Measurements from ENCODE around the gene WWTR1. TPM values are rescaled to one million over a fixed set of nuclear protein-coding genes. Genes with fewer than 3 reads are reported as not detected.

The WWTR1 gene
- total and polyA plus RNA-seq, 2 of the 4 experiments (the other 2 are of a cell fraction), result 38.9 to 65.3 TPM

DNA sequence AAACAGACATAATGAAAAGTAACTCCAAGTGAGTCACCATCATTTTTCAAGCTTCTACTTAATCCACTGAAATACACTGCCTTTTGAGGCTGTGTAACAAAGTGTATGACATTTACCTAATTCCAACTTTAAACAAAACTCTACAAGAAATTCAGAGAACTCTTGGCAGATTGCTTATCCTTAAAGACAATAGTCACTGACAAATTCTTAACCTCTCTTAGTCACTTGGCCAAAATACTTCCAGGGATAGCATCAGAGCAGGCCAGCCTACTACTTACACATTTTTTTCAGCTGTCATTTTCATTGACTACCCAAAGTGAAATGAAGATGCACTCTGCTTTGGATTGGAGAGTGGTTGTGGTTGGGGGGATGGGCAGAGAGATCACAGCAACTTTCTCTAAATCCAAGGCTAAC is 3.6 kb downstream of the WWTR1 start:
- H4K20me1 ChIP-seq (ENCODE audit: insufficient read depth, low read length), result peaks cover 64% of the 10 kb centered on the region
- peaks cover 23% of the 10 kb centered on the region for H3K36me3 ChIP-seq (ENCODE audit: control insufficient read depth, insufficient read depth, low read length)
- dilution Hi-C loops (cut with HindIII; ENCODE audit: low sequenced_read_pairs, unreplicated experiment) (no loop called here), intact Hi-C loops (cut with micrococcal nuclease) (no loop called here), in situ Hi-C loops (cut with MboI; ENCODE audit: low sequenced_read_pairs) (no loop called here)
- H4K91ac ChIP-seq (ENCODE audit: insufficient read depth, low read depth, low read length), result no peak overlapping the region
- ChIA-PET POLR2A (ENCODE audit: unreplicated experiment) (no interaction called here), CTCF (interaction anchor here (0.6 kb wide), 2 partner anchors 85 to 88 kb away, joined by 5 to 9 read pairs; no protein-coding TSS in a partner anchor)
- no peak overlapping the region for H2BK15ac ChIP-seq (ENCODE audit: low read depth, low read length)
- H2BK5ac ChIP-seq (ENCODE audit: low read depth, low read length, poor library complexity, severe bottlenecking), result peak overlapping the region; percentile 32
- H2BK20ac ChIP-seq (ENCODE audit: low read depth, low read length), result no peak overlapping the region
- H3K27me3 ChIP-seq (ENCODE audit: control insufficient read depth, insufficient read depth, low read length), result no peaks in the 10 kb centered on the region
- H3K9me3 ChIP-seq (ENCODE audit: control insufficient read depth, insufficient read depth, low read length), result no peaks in the 10 kb centered on the region
- no peak overlapping the region for H4K8ac ChIP-seq (ENCODE audit: low read depth in 2 of 2, low read length in 2 of 2)
- ATAC-seq (ENCODE audit: low read depth) (no peak), DNase-seq (peak; percentile 75)
- no peak overlapping the region for H3K9ac ChIP-seq (ENCODE audit: low read depth, low read length)
- H2AK5ac ChIP-seq (ENCODE audit: low read depth, low read length), result peak overlapping the region; percentile 10; the same call in 1 of the 2 replicates
- peak overlapping the region; percentile 27 for H3K4me3 ChIP-seq (ENCODE audit: insufficient read depth, low read depth, low read length)
- TF ChIP-seq RAD21 (IDR thresholded peaks at IDR 0.05; ENCODE audit: low read length), result no peak
- no peak for TF ChIP-seq MAZ (IDR thresholded peaks at IDR 0.05; ENCODE audit: borderline replicate concordance, low read depth, low read length)
- TF ChIP-seq POLR2A (IDR thresholded peaks at IDR 0.05; ENCODE audit: low read depth, low read length), result no peak
- TF ChIP-seq MXI1 (IDR thresholded peaks at IDR 0.05; ENCODE audit: borderline replicate concordance, low read depth, low read length), result no peak
- no peak for TF ChIP-seq CHD1 (IDR thresholded peaks at IDR 0.05; ENCODE audit: low read depth, low read length)
- TF ChIP-seq, protein P1, sequence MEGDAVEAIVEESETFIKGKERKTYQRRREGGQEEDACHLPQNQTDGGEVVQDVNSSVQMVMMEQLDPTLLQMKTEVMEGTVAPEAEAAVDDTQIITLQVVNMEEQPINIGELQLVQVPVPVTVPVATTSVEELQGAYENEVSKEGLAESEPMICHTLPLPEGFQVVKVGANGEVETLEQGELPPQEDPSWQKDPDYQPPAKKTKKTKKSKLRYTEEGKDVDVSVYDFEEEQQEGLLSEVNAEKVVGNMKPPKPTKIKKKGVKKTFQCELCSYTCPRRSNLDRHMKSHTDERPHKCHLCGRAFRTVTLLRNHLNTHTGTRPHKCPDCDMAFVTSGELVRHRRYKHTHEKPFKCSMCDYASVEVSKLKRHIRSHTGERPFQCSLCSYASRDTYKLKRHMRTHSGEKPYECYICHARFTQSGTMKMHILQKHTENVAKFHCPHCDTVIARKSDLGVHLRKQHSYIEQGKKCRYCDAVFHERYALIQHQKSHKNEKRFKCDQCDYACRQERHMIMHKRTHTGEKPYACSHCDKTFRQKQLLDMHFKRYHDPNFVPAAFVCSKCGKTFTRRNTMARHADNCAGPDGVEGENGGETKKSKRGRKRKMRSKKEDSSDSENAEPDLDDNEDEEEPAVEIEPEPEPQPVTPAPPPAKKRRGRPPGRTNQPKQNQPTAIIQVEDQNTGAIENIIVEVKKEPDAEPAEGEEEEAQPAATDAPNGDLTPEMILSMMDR (conservative IDR thresholded peaks at IDR 0.05; ENCODE audit: low read depth, low read length), result no peak
- TF ChIP-seq MAFK (IDR thresholded peaks at IDR 0.05; ENCODE audit: low read depth, low read length), result no peak
- no peak for TF ChIP-seq RCOR1 (IDR thresholded peaks at IDR 0.05; ENCODE audit: insufficient replicate concordance, low read length)
- TF ChIP-seq FOS (IDR thresholded peaks at IDR 0.05; ENCODE audit: low read depth, low read length), result no peak
- TF ChIP-seq RFX5 (IDR thresholded peaks at IDR 0.05; ENCODE audit: low read depth, low read length), result no peak
- TF ChIP-seq, protein P2, sequence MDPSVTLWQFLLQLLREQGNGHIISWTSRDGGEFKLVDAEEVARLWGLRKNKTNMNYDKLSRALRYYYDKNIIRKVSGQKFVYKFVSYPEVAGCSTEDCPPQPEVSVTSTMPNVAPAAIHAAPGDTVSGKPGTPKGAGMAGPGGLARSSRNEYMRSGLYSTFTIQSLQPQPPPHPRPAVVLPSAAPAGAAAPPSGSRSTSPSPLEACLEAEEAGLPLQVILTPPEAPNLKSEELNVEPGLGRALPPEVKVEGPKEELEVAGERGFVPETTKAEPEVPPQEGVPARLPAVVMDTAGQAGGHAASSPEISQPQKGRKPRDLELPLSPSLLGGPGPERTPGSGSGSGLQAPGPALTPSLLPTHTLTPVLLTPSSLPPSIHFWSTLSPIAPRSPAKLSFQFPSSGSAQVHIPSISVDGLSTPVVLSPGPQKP (IDR thresholded peaks at IDR 0.05; ENCODE audit: borderline replicate concordance, low read depth, low read length), result no peak
- TF ChIP-seq NFE2L2 (IDR thresholded peaks at IDR 0.05; ENCODE audit: low read depth, low read length), result no peak
- TF ChIP-seq SMC3 (IDR thresholded peaks at IDR 0.05; ENCODE audit: low read depth, low read length), result no peak
- no peak for TF ChIP-seq BHLHE40 (IDR thresholded peaks at IDR 0.05; ENCODE audit: low read depth, low read length)
- TF ChIP-seq, protein P3, sequence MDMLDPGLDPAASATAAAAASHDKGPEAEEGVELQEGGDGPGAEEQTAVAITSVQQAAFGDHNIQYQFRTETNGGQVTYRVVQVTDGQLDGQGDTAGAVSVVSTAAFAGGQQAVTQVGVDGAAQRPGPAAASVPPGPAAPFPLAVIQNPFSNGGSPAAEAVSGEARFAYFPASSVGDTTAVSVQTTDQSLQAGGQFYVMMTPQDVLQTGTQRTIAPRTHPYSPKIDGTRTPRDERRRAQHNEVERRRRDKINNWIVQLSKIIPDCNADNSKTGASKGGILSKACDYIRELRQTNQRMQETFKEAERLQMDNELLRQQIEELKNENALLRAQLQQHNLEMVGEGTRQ (IDR thresholded peaks at IDR 0.05; ENCODE audit: low read depth, low read length), result no peak
- TF ChIP-seq CEBPB (IDR thresholded peaks at IDR 0.05; ENCODE audit: low read depth, low read length), result no peak
- no peak overlapping the region for H2AFZ ChIP-seq (replicated peaks; ENCODE audit: low read length, poor library complexity)
- H3K56ac ChIP-seq (ENCODE audit: extremely low read depth, insufficient read depth, low read length), result no peak overlapping the region
- H3K9me1 ChIP-seq (ENCODE audit: insufficient read depth, low read length), result peaks cover 9% of the 10 kb centered on the region
- H3K14ac ChIP-seq (replicated peaks; ENCODE audit: low read depth, low read length), result 0 out of 2 replicates have a peak overlapping the region, but pooled peaks have one; percentile 27
- H2BK120ac ChIP-seq (ENCODE audit: low read depth, low read length), result no peak overlapping the region
- H3K4me2 ChIP-seq (ENCODE audit: low read depth, low read length), result peak overlapping the region; percentile 74
- H2AK9ac ChIP-seq (replicated peaks; ENCODE audit: low read depth, low read length, poor library complexity), result no peak overlapping the region
- no peak overlapping the region for H3K18ac ChIP-seq (ENCODE audit: low read depth, low read length)
- BruUV-seq (replicated peaks), result no TSS peak
- no peak overlapping the region for H4K5ac ChIP-seq (ENCODE audit: low read depth, low read length)
- H3K4me1 ChIP-seq (ENCODE audit: control insufficient read depth, insufficient read depth, low read length), result peaks cover 7% of the 10 kb centered on the region
- no peak overlapping the region for H3K27ac ChIP-seq (ENCODE audit: insufficient read depth, low read length)
- H3K4ac ChIP-seq (ENCODE audit: low read depth, low read length), result no peak overlapping the region; the same call in 1 of the 2 replicates
- peaks cover 11 to 70% of the 10 kb centered on the region in 2 experiments; a peak in 3 of 4 replicates for H3K79me1 ChIP-seq (ENCODE audit: low read depth in 1 of 2, low read length in 2 of 2)
- no peak overlapping the region for H3K23ac ChIP-seq (ENCODE audit: low read depth, low read length)

Data from IMR-90 (cell line).